SU-DHL-6 (cell line): ENCODE measurements around the gene ADAMTS18.

Experiments
- EZH2phosphoT487 ChIP-seq: fragments of 200-600 bp; sonication (generic), shearing (Covaris generic); conservative IDR thresholded peaks from 2 replicates; pipeline ENCODE4 v1.6.1; 2018; ENCODE audit warnings: mild to moderate bottlenecking, antibody characterized with exemption, low read length, moderate library complexity, mixed read lengths
- TF ChIP-seq, protein P1 (sequence below): fragments of 200-600 bp; sonication (generic); IDR thresholded peaks from one replicate; pipeline ENCODE4 v1.5.1; 2017; ENCODE audit warnings: antibody characterized with exemption, mild to moderate bottlenecking, low read length, moderate library complexity; ENCODE audit not compliant: insufficient read depth, poor library complexity, severe bottlenecking

DNA sequence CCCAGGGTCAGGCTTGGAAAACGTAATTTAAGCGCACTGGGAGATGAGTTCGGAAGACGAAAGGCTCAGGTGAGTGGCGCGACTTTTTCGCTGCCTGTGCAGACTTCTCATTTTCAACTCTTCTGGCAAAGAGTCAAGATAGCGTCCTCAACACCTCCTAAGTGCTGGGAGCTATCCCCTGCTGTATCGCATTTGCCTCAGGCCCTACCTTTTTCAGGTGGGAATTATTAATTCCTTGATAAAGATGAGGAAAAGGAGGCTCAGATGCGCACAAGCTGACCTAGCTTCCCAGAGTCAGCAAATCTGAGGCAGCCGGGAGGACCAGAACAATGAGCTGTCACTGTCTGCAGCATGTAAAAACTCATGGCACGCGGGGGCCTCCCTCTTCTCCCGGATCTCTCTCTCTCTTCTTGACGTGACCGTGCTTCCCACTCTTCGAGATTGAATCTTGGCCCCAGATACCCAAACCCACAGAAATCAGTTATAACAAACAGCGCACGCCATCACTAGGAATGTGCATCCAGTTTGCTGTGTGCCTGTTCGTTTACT lies 512 bp upstream of the ADAMTS18 start:
- TF ChIP-seq, protein P1, sequence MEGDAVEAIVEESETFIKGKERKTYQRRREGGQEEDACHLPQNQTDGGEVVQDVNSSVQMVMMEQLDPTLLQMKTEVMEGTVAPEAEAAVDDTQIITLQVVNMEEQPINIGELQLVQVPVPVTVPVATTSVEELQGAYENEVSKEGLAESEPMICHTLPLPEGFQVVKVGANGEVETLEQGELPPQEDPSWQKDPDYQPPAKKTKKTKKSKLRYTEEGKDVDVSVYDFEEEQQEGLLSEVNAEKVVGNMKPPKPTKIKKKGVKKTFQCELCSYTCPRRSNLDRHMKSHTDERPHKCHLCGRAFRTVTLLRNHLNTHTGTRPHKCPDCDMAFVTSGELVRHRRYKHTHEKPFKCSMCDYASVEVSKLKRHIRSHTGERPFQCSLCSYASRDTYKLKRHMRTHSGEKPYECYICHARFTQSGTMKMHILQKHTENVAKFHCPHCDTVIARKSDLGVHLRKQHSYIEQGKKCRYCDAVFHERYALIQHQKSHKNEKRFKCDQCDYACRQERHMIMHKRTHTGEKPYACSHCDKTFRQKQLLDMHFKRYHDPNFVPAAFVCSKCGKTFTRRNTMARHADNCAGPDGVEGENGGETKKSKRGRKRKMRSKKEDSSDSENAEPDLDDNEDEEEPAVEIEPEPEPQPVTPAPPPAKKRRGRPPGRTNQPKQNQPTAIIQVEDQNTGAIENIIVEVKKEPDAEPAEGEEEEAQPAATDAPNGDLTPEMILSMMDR: no peak
- TF ChIP-seq EZH2phosphoT487: no peak
